A549 (cell line): Measurements from ENCODE around the gene DIP2C.

Source experiments
- CTCF ChIP-seq: fragments of >200 bp; sonication (Bioruptor Twin); formaldehyde crosslinking; IDR thresholded peaks from 3 replicates; pipeline ENCODE4 v1.5.1; 2016
- ELK1 ChIP-seq: fragments of 150-350 bp; IDR thresholded peaks from 2 replicates; pipeline ENCODE4 v1.6.1; 2014; ENCODE audit warnings: low read depth, mild to moderate bottlenecking, low read length
- HES2 ChIP-seq: fragments of >200 bp; sonication (Bioruptor Twin); formaldehyde crosslinking; IDR thresholded peaks from 2 replicates; pipeline ENCODE4 v1.6.1; 2016
- NR3C1 ChIP-seq: fragments of >200 bp; sonication (Bioruptor Twin); formaldehyde crosslinking; IDR thresholded peaks from 3 replicates; pipeline ENCODE4 v1.6.1; 2017
- PBX3 ChIP-seq: IDR thresholded peaks from 2 replicates; pipeline ENCODE4 v1.6.1; 2012

- TF ChIP-seq NR3C1 (no peak), HES2 (no peak), CTCF (no peak), ELK1 (no peak), PBX3 (no peak)
Observed at GRCh38 chr10:507908-508444, 181.5 kb downstream of the DIP2C start.
